HK-2 (cell line): ENCODE results near the gene KIF21B.

Experiments used
- DNase-seq: peaks from one replicate; pipeline ENCODE4 v3.0.0-alpha.2; 2018; ENCODE audit not compliant: unreplicated experiment

Gene KIF21B, protein sequence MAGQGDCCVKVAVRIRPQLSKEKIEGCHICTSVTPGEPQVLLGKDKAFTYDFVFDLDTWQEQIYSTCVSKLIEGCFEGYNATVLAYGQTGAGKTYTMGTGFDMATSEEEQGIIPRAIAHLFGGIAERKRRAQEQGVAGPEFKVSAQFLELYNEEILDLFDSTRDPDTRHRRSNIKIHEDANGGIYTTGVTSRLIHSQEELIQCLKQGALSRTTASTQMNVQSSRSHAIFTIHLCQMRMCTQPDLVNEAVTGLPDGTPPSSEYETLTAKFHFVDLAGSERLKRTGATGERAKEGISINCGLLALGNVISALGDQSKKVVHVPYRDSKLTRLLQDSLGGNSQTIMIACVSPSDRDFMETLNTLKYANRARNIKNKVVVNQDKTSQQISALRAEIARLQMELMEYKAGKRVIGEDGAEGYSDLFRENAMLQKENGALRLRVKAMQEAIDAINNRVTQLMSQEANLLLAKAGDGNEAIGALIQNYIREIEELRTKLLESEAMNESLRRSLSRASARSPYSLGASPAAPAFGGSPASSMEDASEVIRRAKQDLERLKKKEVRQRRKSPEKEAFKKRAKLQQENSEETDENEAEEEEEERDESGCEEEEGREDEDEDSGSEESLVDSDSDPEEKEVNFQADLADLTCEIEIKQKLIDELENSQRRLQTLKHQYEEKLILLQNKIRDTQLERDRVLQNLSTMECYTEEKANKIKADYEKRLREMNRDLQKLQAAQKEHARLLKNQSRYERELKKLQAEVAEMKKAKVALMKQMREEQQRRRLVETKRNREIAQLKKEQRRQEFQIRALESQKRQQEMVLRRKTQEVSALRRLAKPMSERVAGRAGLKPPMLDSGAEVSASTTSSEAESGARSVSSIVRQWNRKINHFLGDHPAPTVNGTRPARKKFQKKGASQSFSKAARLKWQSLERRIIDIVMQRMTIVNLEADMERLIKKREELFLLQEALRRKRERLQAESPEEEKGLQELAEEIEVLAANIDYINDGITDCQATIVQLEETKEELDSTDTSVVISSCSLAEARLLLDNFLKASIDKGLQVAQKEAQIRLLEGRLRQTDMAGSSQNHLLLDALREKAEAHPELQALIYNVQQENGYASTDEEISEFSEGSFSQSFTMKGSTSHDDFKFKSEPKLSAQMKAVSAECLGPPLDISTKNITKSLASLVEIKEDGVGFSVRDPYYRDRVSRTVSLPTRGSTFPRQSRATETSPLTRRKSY (N-terminal part only)

DNA sequence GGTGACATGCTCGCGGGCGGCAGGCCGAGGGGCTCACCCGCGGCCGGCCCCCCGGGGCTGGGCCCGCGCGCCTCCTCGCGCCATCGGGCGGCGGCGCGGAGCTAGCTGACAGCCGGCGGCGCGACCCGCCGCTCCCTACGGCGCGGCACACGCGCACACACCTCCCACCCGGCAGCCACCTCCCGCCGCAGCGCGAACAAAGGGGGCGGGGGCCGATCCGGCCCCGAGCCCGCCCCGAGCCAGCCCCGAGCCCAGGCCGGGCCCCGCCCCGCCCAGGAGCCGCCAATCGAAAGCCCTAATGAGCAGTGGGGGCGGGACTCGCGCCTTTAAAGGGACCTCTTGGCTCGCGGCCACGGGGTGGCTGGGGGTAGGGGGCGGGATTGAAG, at the start of gene KIF21B:
KIF21B (minus strand) TSS at position 198 of the 386 bp plus-strand sequence. CDS start 331 bp downstream, outside the sequence.
- DNase-seq = peak; percentile 82

DNA sequence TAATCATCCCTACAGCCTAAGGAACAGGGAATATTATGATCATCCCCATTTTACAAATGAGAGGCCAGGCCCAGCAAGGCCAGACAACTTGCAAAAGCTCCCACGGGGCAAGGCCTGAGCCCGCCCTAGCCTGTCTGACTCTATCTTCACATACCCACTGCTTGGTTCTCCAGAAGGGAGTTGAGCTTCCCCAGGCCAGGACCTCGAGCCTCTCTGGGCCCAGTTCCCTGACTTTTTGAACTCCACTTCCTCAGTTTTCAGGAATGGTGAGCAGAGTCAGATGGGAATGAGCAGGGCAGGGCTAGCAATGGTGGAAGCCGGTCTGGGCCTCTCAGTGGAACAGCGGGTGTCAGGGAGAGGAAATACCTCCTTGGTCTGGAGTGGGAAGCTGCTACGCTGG, 49.4 kb upstream of the KIF21B start:
- no peak for DNase-seq

DNA sequence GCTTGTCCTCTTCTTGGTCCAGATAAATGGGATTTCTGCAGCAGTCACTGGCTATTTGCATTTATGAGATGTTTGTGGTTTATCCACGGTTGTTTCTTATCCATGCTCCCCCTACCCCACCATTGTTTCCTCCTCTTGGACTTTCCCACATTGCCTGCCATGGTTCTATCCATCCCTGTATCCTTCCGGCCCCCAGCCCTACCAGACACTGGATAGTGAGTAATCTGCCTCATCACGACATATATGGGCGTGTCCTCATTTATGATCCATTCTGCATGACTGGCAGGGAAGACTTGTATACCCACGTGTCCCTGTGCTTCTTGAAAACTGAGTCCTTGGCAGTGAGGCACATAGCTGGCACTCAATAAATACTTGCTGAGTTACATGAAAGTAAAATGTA, 48.6 kb upstream of the KIF21B start:
- no peak for DNase-seq

DNA sequence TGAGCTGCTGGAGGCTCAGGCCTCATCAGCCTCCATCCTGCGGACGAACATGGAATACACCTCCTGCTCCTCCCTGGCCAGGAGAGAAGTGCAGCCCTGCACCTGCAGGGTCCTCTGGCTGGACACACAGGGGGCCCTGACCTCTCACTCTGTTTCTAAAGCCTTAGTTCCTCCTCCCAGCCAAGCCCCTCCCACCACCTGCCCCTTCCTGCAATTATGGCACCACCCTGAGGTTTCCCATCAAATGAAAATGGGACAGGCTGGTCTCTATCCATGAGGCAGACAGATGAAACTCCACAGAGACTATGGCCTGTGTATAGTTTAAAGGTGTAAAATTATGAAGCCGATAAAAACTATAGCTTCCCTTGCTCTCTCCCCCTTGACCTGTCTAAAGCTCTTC, 46.1 kb upstream of the KIF21B start:
- no peak for DNase-seq

DNA sequence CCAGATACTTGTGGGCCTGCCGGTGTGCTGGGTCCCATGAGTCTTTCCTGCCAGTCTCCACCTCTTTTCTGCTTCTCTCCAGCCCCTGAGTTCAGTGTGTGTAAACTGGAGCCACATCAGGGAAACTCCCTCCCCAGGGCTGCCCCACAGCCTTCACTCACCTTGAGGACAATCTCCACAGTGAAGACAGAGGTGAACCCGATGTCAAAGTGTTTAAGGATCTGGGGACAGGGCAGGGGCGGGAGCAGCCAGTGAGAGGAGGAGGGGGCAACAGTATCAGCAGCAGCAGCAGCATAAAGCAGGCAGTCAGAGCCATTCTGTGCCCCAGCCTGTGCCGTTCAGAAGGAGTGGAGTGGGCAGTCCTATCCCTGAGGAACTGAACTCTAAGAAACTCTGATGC, 45.5 kb upstream of the KIF21B start:
- DNase-seq = no peak

DNA sequence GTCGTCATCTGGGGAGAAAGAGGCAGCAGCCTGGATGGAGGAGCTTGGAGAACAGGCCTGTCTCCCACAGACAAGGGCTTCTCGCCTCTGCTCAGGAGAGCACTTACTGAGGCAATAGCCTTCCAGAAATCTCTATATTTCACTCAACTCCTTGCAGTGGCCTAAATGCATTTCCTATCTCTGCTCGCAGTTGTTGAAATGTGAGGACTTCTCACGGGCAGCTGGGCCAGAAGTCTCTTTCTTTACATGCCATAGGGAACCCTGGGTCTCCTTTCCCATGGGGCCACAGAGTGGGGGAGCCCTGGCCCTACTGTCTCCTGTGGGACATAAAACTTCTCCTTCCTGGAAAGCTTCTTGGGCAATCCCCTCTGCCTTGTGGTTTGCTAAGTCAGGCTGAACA, 43.5 kb upstream of the KIF21B start:
- no peak for DNase-seq

DNA sequence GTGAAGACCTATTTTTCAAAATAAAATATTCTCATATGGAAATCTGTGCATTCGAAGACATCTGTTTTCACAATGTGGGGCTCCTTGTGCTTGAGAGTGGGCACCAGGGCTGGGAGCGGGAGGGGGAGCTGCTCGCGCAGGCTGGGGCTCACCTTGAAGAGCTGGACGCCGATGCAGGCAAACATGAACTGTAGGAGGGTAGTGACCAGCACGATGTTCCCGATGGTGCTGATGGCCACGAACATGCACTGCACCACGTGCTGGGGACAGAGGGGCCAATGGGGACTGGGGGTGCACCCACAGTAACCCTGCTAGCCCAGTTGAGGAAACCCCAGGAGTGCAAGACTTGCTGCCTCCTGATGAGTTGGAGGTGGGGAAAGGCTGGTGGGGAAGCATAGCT, 42.2 kb upstream of the KIF21B start:
- no peak for DNase-seq

DNA sequence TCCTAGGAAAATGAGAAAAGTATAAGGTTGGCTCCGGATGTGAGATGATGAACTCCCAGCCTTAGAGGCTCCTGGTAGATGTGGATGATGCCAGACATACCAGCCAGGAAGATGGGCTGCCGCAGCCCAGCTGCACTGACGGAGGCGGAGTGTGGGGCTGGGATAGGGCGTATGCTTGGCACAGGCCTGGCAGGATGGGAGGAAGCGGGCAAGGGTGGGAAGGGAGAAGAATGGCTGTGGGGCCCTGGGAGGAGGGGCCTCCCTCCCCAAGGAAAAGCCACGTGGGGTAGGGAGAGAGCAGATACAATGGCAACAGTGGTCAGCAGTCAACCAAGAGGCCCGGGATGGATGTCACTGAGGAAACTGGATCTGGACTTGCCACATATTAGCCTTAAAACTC, 41.3 kb upstream of the KIF21B start:
- DNase-seq = no peak

DNA sequence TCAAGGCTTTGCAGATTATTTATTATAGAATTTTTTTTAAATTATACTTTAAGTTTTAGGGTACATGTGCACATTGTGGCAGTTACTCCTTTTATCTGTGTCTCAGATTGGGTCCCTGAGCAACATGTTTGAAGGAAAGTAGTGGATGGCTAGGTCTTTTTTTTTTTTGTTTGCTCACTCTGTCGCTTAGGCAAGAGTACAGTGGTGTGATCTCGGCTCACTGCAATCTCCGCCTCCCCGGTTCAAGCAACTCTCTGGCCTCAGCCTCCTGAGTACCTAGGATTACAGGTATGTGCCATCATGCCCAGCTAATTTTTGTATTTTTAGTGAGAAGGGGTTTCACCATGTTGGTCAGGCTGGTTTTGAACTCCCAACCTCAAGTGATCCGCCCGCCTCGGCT, 39.6 kb upstream of the KIF21B start:
- no peak for DNase-seq

DNA sequence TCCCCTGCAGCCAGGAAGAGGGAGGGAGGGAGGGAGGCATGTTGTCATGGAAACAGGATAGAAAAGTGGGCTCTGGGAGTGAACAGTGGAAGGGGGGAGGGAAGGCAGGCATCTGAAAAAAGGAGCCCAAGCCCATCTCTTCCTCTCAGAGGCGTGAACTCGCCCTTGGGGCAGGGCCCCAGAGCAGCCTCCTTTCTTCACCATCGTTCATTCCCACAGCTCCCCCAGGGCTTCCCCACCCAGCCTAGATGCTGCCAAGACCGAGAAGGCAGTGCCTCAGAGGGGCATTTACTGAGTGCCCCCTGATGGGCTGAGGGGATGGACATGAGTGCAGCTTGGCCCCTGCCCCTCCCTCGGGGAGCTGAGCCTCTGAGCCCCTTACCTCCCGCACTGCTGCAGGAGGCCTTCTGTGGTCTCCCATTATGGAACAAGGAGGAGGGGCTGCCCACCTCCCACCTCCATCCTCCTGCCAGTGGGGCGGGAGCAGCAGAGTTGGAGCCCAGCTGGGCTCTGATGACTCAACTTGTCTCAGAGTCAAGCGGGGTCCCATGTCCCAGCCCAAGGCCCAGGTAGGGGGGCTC, 39.1 kb upstream of the KIF21B start:
- no peak for DNase-seq

DNA sequence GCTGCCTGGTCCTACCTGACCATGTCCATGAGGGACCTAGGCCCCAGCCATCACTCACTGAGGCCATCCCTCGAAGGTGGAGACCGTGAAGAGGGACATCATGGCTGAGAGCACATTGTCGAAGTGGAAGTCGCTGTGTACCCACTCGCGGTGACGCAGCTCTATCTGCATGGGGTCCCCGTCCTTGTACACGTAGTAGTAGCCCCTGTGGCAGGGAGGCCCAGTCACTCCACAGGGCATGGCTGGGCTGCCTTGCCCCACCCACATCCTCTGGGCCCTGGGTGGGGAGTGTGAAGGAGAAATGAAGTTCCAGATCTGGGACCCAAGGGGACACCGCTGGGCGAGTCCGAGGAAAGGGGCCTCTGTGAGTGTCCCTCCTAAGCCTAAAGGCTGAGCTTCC, 38.4 kb upstream of the KIF21B start:
- no peak for DNase-seq

DNA sequence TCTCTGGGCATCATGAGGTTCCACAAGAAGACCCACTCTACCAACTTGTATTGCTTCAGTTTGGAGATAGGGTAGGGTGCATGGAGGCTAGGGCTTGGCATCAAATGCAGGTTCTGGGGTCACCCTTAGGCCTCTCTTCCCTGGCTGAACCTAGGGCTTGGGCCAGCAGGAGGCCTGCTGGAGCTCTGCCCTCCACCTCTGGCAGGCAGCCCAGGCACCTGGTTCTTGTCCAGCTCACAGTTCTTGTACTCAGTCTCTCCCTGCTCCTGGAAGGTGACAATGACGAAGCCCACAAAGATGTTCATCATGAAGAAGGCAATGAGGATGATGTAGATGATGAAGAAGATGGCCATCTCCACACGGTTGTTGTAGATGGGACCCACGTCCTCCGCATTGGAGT, 37.5 kb upstream of the KIF21B start:
- DNase-seq = no peak

DNA sequence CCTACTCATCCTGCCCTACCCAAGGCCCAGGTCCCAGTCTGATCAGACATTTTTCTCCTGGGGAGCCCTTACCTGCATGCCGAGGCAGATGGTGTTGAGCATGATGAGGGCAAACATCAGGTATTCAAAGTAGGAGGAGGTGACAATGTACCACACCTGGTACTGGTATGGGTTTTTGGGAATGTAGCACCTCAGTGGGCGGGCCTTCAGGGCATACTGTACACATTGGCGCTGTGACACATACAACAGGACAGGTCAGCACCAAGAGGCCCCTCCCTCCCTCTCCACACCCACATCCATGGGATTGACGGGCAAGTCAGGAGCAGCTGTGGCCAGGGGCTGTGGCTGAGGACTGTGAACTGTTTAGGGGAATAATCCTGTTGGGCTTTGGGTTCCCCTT, 37.1 kb upstream of the KIF21B start:
- no peak for DNase-seq

DNA sequence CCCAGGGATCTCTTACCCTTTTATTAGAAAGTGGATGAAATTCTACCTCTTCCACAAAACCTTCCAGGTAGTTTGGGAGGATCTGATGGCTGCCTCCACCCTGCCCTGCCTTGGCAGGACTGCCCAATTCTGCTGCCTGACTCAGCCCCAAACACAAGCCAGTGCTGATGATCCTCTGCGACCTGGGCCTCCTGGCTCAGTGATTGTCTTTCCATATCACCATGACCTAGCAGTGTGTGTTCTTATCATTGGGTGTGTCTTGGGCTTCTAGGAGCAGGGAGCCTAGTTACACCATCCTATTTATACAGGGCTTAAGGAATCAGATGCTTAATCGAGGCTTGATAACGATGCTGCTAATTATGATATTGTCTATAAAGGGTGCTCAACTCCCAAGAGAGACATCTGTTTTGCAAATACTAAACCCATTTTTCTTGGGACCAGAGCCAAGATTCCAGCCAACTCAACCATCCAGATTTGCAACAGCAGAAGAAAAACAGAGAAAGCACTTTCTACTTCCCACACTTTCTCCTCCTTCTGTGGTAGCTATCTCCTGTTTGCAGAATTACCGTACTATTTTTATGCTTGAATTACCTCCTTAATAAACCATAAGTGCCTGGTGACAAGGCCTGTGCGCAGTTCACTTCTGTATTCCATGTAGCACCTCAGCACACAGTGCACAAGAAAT, 36.5 kb upstream of the KIF21B start:
- DNase-seq = no peak

DNA sequence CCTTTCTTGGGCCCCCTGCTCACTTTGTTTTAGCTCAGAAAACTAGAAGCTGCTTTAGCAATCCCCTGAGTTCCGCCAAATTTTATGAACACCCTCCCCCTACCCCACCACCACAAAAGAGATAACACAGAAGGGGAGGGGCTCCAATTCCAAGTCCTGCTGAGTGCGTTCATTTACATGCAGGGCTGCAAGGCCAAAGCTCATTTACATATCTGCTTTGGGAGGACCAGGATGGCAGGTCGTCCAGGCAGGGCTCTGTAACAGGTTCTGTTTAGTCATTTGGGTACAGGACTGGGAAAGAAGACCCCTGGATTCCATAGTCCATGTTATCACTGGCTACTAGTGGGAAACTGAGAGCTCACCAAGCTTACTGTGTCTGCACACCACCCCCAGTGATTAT, 35.9 kb upstream of the KIF21B start:
- DNase-seq = no peak

DNA sequence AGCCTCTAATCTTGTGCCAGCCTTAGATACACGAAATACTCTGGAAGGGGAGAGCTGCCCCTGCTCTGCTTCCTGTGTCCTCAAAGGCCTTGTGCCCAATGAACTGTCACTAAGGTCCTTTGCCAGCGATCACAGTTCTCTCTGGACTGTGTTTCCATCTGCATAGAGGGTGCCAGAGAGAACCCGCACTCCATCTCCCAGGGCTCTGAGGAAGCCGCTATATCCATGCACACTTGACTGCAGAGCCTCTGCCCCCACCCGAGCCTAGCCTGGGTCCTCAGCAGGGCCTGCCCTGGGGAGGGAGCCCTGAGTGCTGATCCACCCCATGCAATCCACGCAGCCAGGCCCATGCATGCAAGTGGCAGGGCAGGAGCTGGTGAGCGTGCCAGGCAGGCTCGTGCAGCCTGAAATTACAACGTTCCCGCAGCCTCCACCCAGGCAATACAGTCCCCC, 30.6 kb upstream of the KIF21B start:
- DNase-seq = no peak

DNA sequence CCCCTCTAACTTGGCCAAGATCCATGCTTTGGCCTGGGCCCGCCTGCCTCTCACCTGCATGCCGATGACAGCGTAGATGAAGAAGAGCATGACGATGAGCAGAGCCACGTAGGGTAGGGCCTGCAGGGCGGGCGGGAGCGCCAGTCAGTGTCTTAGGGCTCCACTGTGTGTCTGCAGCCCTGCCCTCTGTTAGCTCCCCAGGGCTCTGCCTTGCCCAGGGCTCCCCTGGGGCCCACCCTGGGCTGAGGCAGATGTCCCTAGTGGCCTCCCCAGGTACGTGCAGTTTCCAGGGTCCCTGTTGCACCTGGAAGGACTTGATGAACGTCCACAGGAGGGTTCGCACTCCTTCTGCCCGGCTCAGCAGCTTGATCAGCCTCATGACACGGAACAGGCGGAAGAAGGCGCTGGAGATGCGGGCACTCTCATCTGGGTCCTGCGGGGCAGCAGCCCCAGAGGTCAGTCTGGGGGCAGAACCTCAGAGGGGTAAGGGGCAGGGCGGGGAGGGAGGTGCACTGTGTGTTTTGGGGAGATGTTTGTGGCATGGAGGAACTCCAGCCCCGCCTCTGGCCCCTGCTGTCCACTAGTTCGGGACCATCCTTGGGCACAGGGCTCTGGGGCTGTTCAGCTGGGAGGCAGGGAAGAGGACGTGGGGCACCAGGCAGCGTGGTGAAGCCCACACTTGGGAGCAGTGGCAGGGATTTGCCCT, 29.8 kb upstream of the KIF21B start:
- no peak for DNase-seq

DNA sequence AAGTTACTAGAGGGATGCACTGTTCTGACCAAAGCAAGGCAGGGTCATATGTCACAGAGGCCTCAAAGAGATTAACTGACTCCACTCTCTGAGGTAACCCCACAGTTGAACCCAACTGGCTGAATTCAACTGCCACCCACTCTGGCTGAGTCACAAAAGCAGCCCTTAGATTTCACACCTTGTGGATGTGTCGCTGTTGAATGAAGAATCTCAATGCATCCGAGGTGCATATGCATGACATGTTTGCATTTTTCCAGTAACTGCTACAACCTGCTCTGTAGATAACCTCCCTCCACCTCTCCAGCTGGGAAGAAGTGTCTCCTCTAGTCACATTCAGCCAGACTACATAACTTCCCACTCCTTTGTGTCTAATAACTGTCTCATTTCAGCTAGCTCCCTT, 27.9 kb upstream of the KIF21B start:
- DNase-seq = no peak

DNA sequence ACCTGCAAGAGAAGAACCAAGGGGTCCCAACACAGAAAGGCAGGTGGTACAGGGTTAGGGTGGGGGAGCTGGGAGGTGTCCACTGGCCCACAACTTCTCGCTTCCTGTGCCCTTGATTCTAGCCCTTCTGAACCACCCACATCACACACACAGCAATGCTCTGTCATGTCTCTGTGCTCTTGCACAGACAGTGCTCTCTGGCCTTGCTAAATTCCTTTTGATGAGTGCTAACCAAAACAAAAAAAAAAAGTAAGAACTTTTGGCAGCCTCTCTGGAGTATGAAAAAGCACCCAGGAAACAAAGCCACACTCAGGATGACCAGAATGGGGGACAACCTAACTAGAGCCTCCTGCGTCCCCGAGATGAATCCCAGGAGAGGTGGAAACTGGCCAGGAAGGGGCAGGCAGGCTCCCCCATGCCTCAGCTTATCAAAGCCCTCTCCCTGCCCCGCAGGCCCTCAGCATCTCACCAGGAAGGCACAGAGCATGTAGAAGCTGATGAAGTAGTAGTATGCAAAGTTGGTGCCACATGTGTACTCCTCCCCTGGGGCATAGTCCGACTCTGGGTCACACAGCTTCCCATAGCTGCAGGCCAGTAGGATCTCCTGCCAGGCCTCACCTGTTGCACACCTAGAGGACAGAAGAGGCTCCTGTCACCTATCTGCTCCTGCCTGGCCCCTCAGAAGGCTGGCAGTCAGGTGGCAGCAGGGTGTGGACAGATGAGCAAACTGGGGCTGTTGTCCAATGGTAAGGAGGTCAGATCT, 27.2 kb upstream of the KIF21B start:
- DNase-seq = no peak

DNA sequence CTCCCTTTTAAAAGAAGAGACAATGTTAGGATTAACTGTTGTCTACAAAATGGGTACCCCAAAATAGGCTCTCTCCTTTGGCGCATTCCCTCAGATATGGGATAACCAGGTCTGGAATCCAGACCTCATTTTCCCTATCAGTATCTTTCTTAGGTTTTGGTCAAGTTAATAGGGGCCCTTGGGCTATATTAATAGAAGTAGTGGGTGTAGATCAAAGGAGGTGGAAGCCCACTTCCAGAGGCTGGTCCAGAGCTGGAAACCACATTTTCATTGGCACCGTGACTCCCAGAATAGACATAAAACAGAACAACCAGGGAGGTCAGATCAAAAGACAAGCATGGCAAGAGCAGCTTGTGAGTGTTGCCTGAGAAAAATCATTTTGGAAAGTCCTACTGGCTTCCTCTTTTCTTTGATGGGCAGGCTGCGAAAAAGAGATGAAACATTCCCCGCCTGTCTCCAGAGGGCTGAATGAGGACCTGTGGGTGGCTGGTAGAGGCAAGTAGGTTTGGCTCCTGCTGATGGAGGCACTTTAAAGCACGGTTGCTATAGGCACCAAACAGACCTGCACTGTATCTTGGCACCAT, 25.8 kb upstream of the KIF21B start:
- DNase-seq = no peak
